NB4 (cell line): ENCODE measurements around the gene YIPF2.

ENCODE experiments used
- DNase-seq: peaks from one replicate; pipeline ENCODE4 v3.0.0; 2010; ENCODE audit warnings: low read depth
- H3K4me3 ChIP-seq: one replicate; pipeline ENCODE4 v1.5.1; 2011; ENCODE audit warnings: mild to moderate bottlenecking, low read depth, low read length, moderate library complexity
- MAX ChIP-seq: IDR thresholded peaks from 2 replicates; pipeline ENCODE4 v1.6.1; 2011; ENCODE audit warnings: low read depth, low read length
- MYC ChIP-seq: IDR thresholded peaks from 2 replicates; pipeline ENCODE4 v1.6.1; 2011; ENCODE audit warnings: low read depth, low read length
- POLR2A ChIP-seq: IDR thresholded peaks from 2 replicates; pipeline ENCODE4 v1.6.1; 2011; ENCODE audit warnings: mild to moderate bottlenecking; ENCODE audit not compliant: insufficient read length; ENCODE audit errors: extremely low read depth
- TF ChIP-seq, protein P1 (sequence below): IDR thresholded peaks from one replicate; pipeline ENCODE4 v1.5.1; 2012; ENCODE audit warnings: low read depth, low read length

The YIPF2 gene

GRCh38 chr19:10921199-10921909 lies 7.1 kb downstream of the YIPF2 start:
- no peak overlapping the region for H3K4me3 ChIP-seq
- TF ChIP-seq, protein P1, sequence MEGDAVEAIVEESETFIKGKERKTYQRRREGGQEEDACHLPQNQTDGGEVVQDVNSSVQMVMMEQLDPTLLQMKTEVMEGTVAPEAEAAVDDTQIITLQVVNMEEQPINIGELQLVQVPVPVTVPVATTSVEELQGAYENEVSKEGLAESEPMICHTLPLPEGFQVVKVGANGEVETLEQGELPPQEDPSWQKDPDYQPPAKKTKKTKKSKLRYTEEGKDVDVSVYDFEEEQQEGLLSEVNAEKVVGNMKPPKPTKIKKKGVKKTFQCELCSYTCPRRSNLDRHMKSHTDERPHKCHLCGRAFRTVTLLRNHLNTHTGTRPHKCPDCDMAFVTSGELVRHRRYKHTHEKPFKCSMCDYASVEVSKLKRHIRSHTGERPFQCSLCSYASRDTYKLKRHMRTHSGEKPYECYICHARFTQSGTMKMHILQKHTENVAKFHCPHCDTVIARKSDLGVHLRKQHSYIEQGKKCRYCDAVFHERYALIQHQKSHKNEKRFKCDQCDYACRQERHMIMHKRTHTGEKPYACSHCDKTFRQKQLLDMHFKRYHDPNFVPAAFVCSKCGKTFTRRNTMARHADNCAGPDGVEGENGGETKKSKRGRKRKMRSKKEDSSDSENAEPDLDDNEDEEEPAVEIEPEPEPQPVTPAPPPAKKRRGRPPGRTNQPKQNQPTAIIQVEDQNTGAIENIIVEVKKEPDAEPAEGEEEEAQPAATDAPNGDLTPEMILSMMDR = no peak
- TF ChIP-seq POLR2A (no peak), MAX (no peak)
- no peak for DNase-seq

DNA sequence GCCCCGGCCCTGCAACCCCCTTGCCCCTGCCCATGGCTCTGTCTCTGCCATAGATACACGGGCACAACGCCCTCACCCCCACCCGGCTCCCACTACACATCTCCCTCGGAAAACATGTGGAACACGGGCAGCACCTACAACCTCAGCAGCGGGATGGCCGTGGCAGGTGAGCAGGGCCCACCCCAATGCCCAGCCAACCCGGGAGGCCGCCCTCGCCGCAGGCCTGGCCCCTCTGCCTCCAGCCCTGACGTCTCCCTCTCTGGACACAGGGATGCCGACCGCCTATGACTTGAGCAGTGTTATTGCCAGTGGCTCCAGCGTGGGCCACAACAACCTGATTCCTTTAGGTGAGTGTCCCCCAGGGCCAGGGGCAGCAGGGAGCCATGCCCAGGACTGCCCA lies 7.7 kb downstream of the YIPF2 start:
- DNase-seq = no peak
- no peak for TF ChIP-seq MAX
- TF ChIP-seq POLR2A = no peak
- no peak for TF ChIP-seq MYC
- TF ChIP-seq, protein P1 = no peak
- H3K4me3 ChIP-seq = no peak overlapping the region

GRCh38 chr19:10920288-10920655 lies 8.2 kb downstream of the YIPF2 start:
- DNase-seq = no peak
- H3K4me3 ChIP-seq = no peak overlapping the region
- TF ChIP-seq MAX (no peak), POLR2A (no peak), MYC (no peak)
- TF ChIP-seq, protein P1 = no peak

- no peak for DNase-seq
- TF ChIP-seq MYC (no peak), POLR2A (no peak), MAX (no peak)
- TF ChIP-seq, protein P1 = no peak
- no peak overlapping the region for H3K4me3 ChIP-seq
Measured at GRCh38 chr19:10919352-10920287, 8.8 kb downstream of the YIPF2 start.

DNA sequence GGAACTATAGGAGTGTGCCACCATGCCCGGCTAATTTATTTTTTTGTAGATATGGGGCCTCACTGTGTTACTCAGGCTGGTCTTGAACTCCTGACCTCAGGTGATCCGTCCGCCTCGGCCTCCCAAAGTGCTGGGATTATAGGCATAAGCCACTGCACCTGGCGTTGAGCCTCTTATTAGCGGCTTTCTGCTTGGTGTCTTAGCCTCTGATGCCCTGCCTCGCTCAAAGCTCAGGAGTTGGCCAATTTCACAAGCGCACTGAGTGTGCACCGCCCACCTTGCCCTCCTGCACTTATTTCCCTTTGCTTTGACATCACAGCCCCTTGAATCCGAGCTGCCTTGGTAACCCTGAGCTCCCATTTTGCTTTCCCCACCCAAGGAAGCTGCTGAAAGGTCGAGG lies 10.1 kb downstream of the YIPF2 start:
- DNase-seq = no peak
- H3K4me3 ChIP-seq = no peak overlapping the region
- no peak for TF ChIP-seq MAX

DNA sequence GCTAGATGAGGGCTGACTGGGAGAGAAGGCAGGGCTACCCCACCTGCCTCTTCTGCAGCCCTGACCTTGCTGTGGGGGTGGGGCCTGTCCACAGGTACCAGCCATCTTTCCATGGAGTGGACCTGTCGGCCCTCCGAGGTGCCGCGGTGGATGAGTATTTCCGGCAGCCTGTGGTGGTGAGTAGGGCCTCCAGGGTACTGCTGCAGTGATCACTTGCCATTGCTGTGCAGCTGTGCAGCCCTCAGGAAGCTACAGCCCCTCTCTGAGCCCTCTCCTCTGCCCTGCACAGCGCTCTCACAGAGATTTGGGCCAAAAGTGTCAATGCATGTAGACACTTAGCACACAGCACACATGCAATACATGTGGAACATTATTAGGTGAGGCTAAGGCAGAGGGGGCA lies 11.8 kb downstream of the YIPF2 start:
- no peak for TF ChIP-seq POLR2A
- no peak for TF ChIP-seq MAX
- TF ChIP-seq MYC = no peak
- TF ChIP-seq, protein P1 = no peak
- no peak for DNase-seq
- no peak overlapping the region for H3K4me3 ChIP-seq
